GM18867 (cell line): ENCODE measurements around the gene JAM2.
A peak's percentile ranks its signal among the peaks of the same experiment; 100 is the strongest.
"Not testable (repeated sequence)": the region's sequence is repeated elsewhere in the genome, so short reads cannot be mapped to it uniquely, and the experiment has no call there.

Source experiments
- ATAC-seq: cut with Tn5 transposase; IDR thresholded peaks from one replicate; pipeline ENCODE4 v1.9.1; 2021; ENCODE audit warnings: mild to moderate bottlenecking, moderate library complexity; ENCODE audit not compliant: unreplicated experiment

JAM2 gene

GRCh38 chr21:25714066-25714465 is 75.0 kb downstream of the JAM2 start:
- ATAC-seq, result not testable (repeated sequence)

GRCh38 chr21:25717491-25718147 is 78.6 kb downstream of the JAM2 start:
- ATAC-seq, result no peak

GRCh38 chr21:25721987-25722386 is 82.9 kb downstream of the JAM2 start:
- ATAC-seq, result no peak

- no peak for ATAC-seq
These were observed 83.6 kb downstream of the JAM2 start for GRCh38 chr21:25722631-25723030.

GRCh38 chr21:25732091-25732760 is 93.2 kb downstream of the JAM2 start:
- ATAC-seq, result no peak

- ATAC-seq, result peak; percentile 7
These were observed 95.0 kb downstream of the JAM2 start for GRCh38 chr21:25733859-25734653.

GRCh38 chr21:25734654-25734903 is 95.5 kb downstream of the JAM2 start:
- ATAC-seq, result peak; percentile 0

- ATAC-seq, result peak; percentile 90
These were observed 96.0 kb downstream of the JAM2 start, which contains the start of the genes ATP5PF and GABPA for GRCh38 chr21:25734904-25735645. Gene ATP5PF (minus strand): TSS chr21:25734904. CDS start chr21:25729794, 5,110 bp downstream. Gene GABPA (plus strand): TSS chr21:25734972. CDS start chr21:25741599, 6,627 bp downstream.

GRCh38 chr21:25735646-25736597 is 96.9 kb downstream of the JAM2 start:
- ATAC-seq, result peak; percentile 13

- no peak for ATAC-seq
These were observed 98.4 kb downstream of the JAM2 start for GRCh38 chr21:25737421-25737820.

- no peak for ATAC-seq
These were observed 103.8 kb downstream of the JAM2 start for GRCh38 chr21:25742900-25743299.

GRCh38 chr21:25744854-25745253 is 105.8 kb downstream of the JAM2 start:
- ATAC-seq, result no peak

- ATAC-seq, result no peak
These were observed 111.0 kb downstream of the JAM2 start for GRCh38 chr21:25750085-25750484.

- no peak for ATAC-seq
These were observed 113.4 kb downstream of the JAM2 start for GRCh38 chr21:25752416-25752815.

- peak; percentile 57 for ATAC-seq
These were observed 117.3 kb downstream of the JAM2 start for GRCh38 chr21:25756190-25756932.

- ATAC-seq, result no peak
These were observed 118.5 kb downstream of the JAM2 start for GRCh38 chr21:25757531-25757930.

- no peak for ATAC-seq
These were observed 120.5 kb downstream of the JAM2 start for GRCh38 chr21:25759573-25759972.

- no peak for ATAC-seq
These were observed 121.0 kb downstream of the JAM2 start for GRCh38 chr21:25760061-25760460.

GRCh38 chr21:25760677-25761076 is 121.6 kb downstream of the JAM2 start:
- ATAC-seq, result no peak
